HG02759 (cell line): ENCODE results near the gene GNB1.

Experiments
- ATAC-seq: cut with Tn5 transposase; IDR thresholded peaks from one replicate; pipeline ENCODE4 v1.9.1; 2021; ENCODE audit warnings: mild to moderate bottlenecking, moderate library complexity; ENCODE audit not compliant: unreplicated experiment

Gene GNB1

GRCh38 chr1:1832820-1833219 lies 58.1 kb downstream of the GNB1 start:
- ATAC-seq = no peak

GRCh38 chr1:1832166-1832565 lies 58.7 kb downstream of the GNB1 start:
- no peak for ATAC-seq

- no peak for ATAC-seq
These were observed 63.6 kb downstream of the GNB1 start for GRCh38 chr1:1827089-1827848.

GRCh38 chr1:1826356-1827088 lies 64.4 kb downstream of the GNB1 start:
- ATAC-seq = no peak

- no peak for ATAC-seq
These were observed 65.7 kb downstream of the GNB1 start for GRCh38 chr1:1825217-1825616.

- ATAC-seq = no peak
These were observed 71.1 kb downstream of the GNB1 start for GRCh38 chr1:1819762-1820161.

GRCh38 chr1:1817221-1817620 lies 73.7 kb downstream of the GNB1 start:
- no peak for ATAC-seq

- no peak for ATAC-seq
These were observed 75.1 kb downstream of the GNB1 start for GRCh38 chr1:1815606-1816281.

- no peak for ATAC-seq
These were observed 81.4 kb downstream of the GNB1 start for GRCh38 chr1:1809489-1809888.

- ATAC-seq = no peak
These were observed 82.7 kb downstream of the GNB1 start for GRCh38 chr1:1808206-1808605.

- no peak for ATAC-seq
These were observed 84.0 kb downstream of the GNB1 start for GRCh38 chr1:1806890-1807289.

GRCh38 chr1:1804301-1804700 lies 86.6 kb downstream of the GNB1 start:
- no peak for ATAC-seq

GRCh38 chr1:1802871-1803270 lies 88.0 kb downstream of the GNB1 start:
- ATAC-seq = no peak

- ATAC-seq = peak; percentile 59
These were observed 91.2 kb downstream of the GNB1 start for GRCh38 chr1:1799716-1800115.

- ATAC-seq = no peak
These were observed 93.1 kb downstream of the GNB1 start for GRCh38 chr1:1797731-1798341.

- ATAC-seq = no peak
These were observed 94.4 kb downstream of the GNB1 start for GRCh38 chr1:1796466-1796865.

GRCh38 chr1:1794999-1795398 lies 95.9 kb downstream of the GNB1 start:
- no peak for ATAC-seq

- ATAC-seq = no peak
These were observed 97.2 kb downstream of the GNB1 start for GRCh38 chr1:1793481-1794244.

GRCh38 chr1:1788646-1789431 lies 102.0 kb downstream of the GNB1 start:
- no peak for ATAC-seq

- ATAC-seq = no peak
These were observed 102.8 kb downstream of the GNB1 start for GRCh38 chr1:1788136-1788535.
